ENCODE results near the gene TRABD. TPM values are rescaled to one million over a fixed set of nuclear protein-coding genes. Genes with fewer than 3 reads are reported as not detected.

Gene TRABD
- polyA plus RNA-seq, 1 donor (not counting 4 experiments of a cell fraction or from before 2014, with no cell fraction given) = 22.7 TPM

DNA sequence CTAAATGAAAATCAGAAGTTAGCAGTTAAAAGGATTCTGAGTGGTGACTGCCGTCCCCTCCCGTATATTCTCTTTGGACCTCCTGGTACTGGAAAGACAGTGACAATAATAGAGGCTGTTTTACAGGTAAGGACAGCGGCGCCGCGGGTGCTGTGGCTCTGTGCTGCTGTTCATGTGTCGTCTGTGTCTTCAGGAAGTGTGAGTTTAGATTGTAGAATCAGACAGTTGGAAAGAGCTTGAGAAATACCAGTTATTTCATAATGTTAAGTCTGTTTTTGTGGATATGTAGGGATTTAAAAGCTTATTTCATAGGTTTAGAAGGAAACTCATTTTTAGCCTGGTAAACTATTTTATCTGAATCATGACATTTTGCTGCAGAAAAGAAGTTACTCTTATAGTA lies 42.6 kb upstream of the TRABD start:
- dilution Hi-C loops (cut with MboI; ENCODE audit: extremely low pct_ligation_motif_present, low sequenced_read_pairs) = no loop called here
- H3K27ac ChIP-seq (ENCODE audit: control insufficient read depth, insufficient read depth, low read length) = no peak overlapping the region
- H2AFZ ChIP-seq (ENCODE audit: control insufficient read depth, low read length) = no peak overlapping the region
- FAIRE-seq (no peak), DNase-seq (ENCODE audit: low read depth, low spot score) (no peak)
- TF ChIP-seq, protein P1, sequence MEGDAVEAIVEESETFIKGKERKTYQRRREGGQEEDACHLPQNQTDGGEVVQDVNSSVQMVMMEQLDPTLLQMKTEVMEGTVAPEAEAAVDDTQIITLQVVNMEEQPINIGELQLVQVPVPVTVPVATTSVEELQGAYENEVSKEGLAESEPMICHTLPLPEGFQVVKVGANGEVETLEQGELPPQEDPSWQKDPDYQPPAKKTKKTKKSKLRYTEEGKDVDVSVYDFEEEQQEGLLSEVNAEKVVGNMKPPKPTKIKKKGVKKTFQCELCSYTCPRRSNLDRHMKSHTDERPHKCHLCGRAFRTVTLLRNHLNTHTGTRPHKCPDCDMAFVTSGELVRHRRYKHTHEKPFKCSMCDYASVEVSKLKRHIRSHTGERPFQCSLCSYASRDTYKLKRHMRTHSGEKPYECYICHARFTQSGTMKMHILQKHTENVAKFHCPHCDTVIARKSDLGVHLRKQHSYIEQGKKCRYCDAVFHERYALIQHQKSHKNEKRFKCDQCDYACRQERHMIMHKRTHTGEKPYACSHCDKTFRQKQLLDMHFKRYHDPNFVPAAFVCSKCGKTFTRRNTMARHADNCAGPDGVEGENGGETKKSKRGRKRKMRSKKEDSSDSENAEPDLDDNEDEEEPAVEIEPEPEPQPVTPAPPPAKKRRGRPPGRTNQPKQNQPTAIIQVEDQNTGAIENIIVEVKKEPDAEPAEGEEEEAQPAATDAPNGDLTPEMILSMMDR (optimal IDR thresholded peaks at IDR 0.05 in 1 of 3, IDR thresholded peaks at IDR 0.05 in 1 of 3, conservative IDR thresholded peaks at IDR 0.05 in 1 of 3; ENCODE audit: extremely low read depth in 1 of 3, insufficient read depth in 2 of 3, low read length in 3 of 3) = no peak
- no peak for TF ChIP-seq EZH2 (IDR thresholded peaks at IDR 0.05; ENCODE audit: low read length)
- no peaks in the 10 kb centered on the region for H3K4me1 ChIP-seq (ENCODE audit: control insufficient read depth, extremely low read depth, insufficient read depth, low read length)
- no peaks in the 10 kb centered on the region for H3K36me3 ChIP-seq (ENCODE audit: control insufficient read depth in 2 of 2, extremely low read depth in 1 of 2, insufficient read depth in 2 of 2, low read length in 2 of 2)
- H3K9ac ChIP-seq (ENCODE audit: control insufficient read depth, extremely low read depth, insufficient read depth, low read length) = no peak overlapping the region
- peaks cover 5% of the 10 kb centered on the region for H3K27me3 ChIP-seq (ENCODE audit: control insufficient read depth, extremely low read depth, insufficient read depth, low read length)
- H4K20me1 ChIP-seq (ENCODE audit: control insufficient read depth, extremely low read depth, insufficient read depth, low read length) = no peaks in the 10 kb centered on the region
- no peaks in the 10 kb centered on the region for H3K9me3 ChIP-seq (ENCODE audit: control insufficient read depth, low read depth, low read length)
- H3K79me2 ChIP-seq (ENCODE audit: control insufficient read depth, insufficient read depth, low read length) = no peaks in the 10 kb centered on the region
- no peaks in the 10 kb centered on the region for H3K9me1 ChIP-seq (ENCODE audit: control insufficient read depth, extremely low read depth, insufficient read depth, low read length)
- H3K4me3 ChIP-seq (ENCODE audit: control insufficient read depth in 2 of 3, extremely low read depth in 1 of 3, insufficient read depth in 2 of 3, low read depth in 1 of 3, low read length in 3 of 3) = no peak overlapping the region
- H3K4me2 ChIP-seq (ENCODE audit: control insufficient read depth, extremely low read depth, insufficient read depth, low read depth, low read length) = no peak overlapping the region

DNA sequence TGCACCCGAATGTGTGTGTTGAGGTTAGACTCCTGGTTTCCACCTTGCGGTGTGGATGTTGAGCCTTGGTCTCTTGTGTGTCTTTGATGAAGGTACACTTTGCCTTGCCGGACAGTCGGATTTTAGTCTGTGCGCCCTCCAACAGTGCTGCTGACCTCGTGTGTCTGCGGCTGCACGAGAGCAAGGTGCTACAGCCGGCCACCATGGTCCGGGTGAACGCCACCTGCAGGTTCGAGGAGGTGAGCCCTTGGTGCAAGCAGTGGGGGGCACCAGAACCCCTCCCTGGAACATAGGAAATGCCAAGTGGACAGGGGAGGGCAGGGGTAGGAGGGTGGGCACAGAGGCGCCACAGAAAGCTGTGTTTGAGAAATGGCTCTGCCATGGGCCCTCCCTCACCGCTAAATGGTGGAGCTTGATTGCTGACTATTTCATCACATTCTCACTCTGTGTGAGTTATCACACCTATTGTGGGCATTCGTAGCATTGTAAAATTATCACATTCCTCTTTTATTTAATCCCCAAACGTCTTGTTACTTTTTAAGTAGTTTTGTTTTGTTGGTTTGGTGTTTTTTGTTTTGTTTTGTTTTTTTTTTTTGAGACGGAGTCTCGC lies 41.6 kb upstream of the TRABD start:
- Histone ChIP-seq H3K27me3 (ENCODE audit: control insufficient read depth, extremely low read depth, insufficient read depth, low read length) (peaks cover 5% of the 10 kb centered on the region), H3K36me3 (ENCODE audit: control insufficient read depth in 2 of 2, extremely low read depth in 1 of 2, insufficient read depth in 2 of 2, low read length in 2 of 2) (no peaks in the 10 kb centered on the region), H3K9me3 (ENCODE audit: control insufficient read depth, low read depth, low read length) (no peaks in the 10 kb centered on the region), H3K4me3 (ENCODE audit: control insufficient read depth in 2 of 3, extremely low read depth in 1 of 3, insufficient read depth in 2 of 3, low read depth in 1 of 3, low read length in 3 of 3) (no peak overlapping the region), H3K27ac (ENCODE audit: control insufficient read depth, insufficient read depth, low read length) (no peak overlapping the region), H4K20me1 (ENCODE audit: control insufficient read depth, extremely low read depth, insufficient read depth, low read length) (no peaks in the 10 kb centered on the region), H3K79me2 (ENCODE audit: control insufficient read depth, insufficient read depth, low read length) (no peaks in the 10 kb centered on the region), H2AFZ (ENCODE audit: control insufficient read depth, low read length) (no peak overlapping the region), H3K9me1 (ENCODE audit: control insufficient read depth, extremely low read depth, insufficient read depth, low read length) (no peaks in the 10 kb centered on the region), H3K4me1 (ENCODE audit: control insufficient read depth, extremely low read depth, insufficient read depth, low read length) (peaks cover 4% of the 10 kb centered on the region), H3K4me2 (ENCODE audit: control insufficient read depth, extremely low read depth, insufficient read depth, low read depth, low read length) (no peak overlapping the region), H3K9ac (ENCODE audit: control insufficient read depth, extremely low read depth, insufficient read depth, low read length) (no peak overlapping the region)
- FAIRE-seq (no peak), DNase-seq (ENCODE audit: low read depth, low spot score) (no peak)
- dilution Hi-C loops (cut with MboI; ENCODE audit: extremely low pct_ligation_motif_present, low sequenced_read_pairs) = no loop called here
- TF ChIP-seq, protein P1 (optimal IDR thresholded peaks at IDR 0.05 in 1 of 3, IDR thresholded peaks at IDR 0.05 in 1 of 3, conservative IDR thresholded peaks at IDR 0.05 in 1 of 3; ENCODE audit: extremely low read depth in 1 of 3, insufficient read depth in 2 of 3, low read length in 3 of 3) = no peak
- no peak for TF ChIP-seq EZH2 (IDR thresholded peaks at IDR 0.05; ENCODE audit: low read length)

All from keratinocyte (primary cell).